Esophagus squamous epithelium (tissue), 4 donors: Measurements from ENCODE around the gene INAVA.
"Not testable (repeated sequence)": the region's sequence is repeated elsewhere in the genome, so short reads cannot be mapped to it uniquely, and the experiment has no call there.

Source experiments
- CTCF ChIP-seq, 6 experiments: fragments of 450-650 bp in 4 of 6; fragments of 200-600 bp in 2 of 6; sonication (generic) in 2 of 6; IDR thresholded peaks; one replicate each; pipeline ENCODE4 v1.5.1; 2016 to 2019; ENCODE audit warnings: antibody characterized with exemption in 6 of 6, mild to moderate bottlenecking in 4 of 6, moderate library complexity in 4 of 6
- POLR2A ChIP-seq, 4 donors: fragments of 450-650 bp; IDR thresholded peaks; one replicate each; pipeline ENCODE4 v1.6.1; 2017; ENCODE audit warnings: antibody characterized with exemption in 4 of 4, mild to moderate bottlenecking in 4 of 4, moderate library complexity in 3 of 4

DNA sequence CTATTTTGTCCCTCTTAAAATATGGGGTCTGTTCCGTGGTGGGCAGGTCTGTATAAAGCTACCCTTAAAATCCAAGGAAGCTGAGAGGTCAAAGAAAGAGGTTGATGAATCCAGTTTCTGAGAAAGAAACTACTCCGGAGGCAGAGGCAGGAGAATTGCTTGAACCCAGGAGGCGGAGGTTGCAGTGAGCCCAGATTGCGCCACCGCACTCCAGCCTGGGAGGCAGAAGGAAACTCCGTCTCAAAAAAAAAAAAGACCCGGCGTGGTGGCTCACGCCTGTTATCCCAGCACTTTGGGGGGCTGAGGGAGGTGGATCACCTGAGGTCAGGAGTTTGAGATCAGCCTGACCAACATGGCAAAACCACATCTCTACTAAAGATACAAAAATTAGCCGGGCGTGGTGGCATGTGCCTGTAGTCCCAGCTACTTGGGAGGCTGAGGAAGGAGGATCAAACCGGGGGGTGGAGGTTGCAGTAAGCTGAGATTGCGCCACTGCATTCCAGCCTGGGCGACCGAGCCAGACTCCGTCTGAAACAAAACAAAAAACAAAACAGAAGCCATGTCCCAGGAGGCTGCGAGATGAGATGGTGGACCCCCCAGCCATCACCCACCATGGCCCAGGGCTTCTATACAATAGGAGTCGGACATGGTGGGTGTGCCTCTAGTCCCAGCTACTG is 40.7 kb downstream of the INAVA start:
- TF ChIP-seq POLR2A, CTCF (IDR thresholded peaks at IDR 0.05): not testable (repeated sequence)
